ENCODE measurements around the gene CUL5. TPM values are rescaled to one million over a fixed set of nuclear protein-coding genes. Genes with fewer than 3 reads are reported as not detected.

Gene CUL5
- total and polyA plus RNA-seq, 5 donors = 8.6 to 38.6 (median 37.7) TPM

GRCh38 chr11:107998761-107999160, 9.9 kb upstream of the CUL5 start:
- H3K27me3 ChIP-seq (ENCODE audit: control insufficient read depth, insufficient read depth) = no peaks in the 10 kb centered on the region
- no peaks in the 10 kb centered on the region for H3K4me1 ChIP-seq (ENCODE audit: control insufficient read depth, insufficient read depth, low read length)
- ATAC-seq (no peak), DNase-seq (no peak)
- intact Hi-C loops (cut with DNase I) = no loop called here
- H3K27ac ChIP-seq (ENCODE audit: low read length) = no peak overlapping the region
- no peaks in the 10 kb centered on the region for H3K9me3 ChIP-seq (ENCODE audit: control insufficient read depth, low read length)
- WGBS = 90% methylated on average over 6 of the region's 6 CpGs
- H3K4me3 ChIP-seq (ENCODE audit: low read length) = no peak overlapping the region

DNA sequence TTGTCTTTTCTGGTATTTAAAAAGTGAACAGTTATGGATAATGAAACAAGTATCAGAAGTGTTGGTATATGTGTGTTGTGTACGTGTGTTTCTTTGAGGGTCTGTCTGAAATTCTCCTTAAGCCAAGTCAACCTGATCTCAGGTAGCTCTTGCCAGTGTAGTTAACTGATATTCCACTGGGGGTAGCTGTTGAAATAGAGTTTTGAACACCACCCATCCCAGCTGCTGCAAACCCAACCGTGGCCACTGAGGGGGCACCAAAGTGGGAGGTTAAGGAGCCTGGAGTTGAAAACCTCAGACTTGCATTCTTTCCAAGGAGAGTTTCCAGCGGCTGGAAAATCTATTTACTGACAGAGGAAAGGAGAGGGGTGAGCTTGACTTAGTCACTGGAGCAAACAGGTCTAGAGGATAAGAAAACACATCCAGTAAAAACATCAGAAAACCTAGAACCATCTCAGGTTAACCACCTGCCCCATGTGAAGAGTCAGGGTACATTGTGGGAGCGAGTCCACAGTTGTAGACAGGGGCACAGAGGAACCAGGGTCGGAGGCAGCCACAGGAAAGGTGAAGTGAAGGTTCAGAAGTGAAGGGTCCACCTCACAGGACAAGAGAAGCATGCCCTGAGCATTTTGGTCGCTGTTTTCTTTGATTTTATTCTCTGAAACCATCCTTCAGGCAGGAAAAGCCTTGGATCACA, 8.8 kb upstream of the CUL5 start:
- no peak overlapping the region for H3K4me3 ChIP-seq (ENCODE audit: low read length)
- WGBS = 27% methylated on average over 6 of the region's 6 CpGs
- DNase-seq (no peak), ATAC-seq (peak in 1 of 2 donors; percentile 49)
- H3K27me3 ChIP-seq (ENCODE audit: control insufficient read depth, insufficient read depth) = no peaks in the 10 kb centered on the region
- H3K9me3 ChIP-seq (ENCODE audit: control insufficient read depth, low read length) = no peaks in the 10 kb centered on the region
- no peaks in the 10 kb centered on the region for H3K4me1 ChIP-seq (ENCODE audit: control insufficient read depth, insufficient read depth, low read length)
- intact Hi-C loops (cut with DNase I) = no loop called here
- H3K27ac ChIP-seq (ENCODE audit: low read length) = no peak overlapping the region

DNA sequence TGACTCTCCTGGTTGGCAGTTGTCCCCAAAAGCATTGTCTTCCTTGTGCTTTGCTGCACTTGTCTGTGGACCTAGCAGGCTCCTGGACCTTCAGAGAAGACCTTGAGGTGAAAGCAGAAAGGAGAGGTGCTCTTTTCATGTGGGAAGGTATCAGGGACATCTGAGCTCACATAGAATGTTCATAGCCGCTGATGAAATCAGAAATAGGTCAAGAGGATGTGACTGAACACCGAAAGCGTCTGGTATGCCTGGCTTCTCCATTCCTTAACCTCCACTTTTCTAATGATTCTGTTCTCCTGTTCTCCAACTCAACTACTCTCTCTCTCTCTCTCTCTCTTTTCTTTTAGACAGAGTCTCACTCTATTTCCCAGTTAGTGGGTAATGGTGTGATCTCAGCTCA, 6.2 kb upstream of the CUL5 start:
- intact Hi-C loops (cut with DNase I) = no loop called here
- Histone ChIP-seq H3K9me3 (ENCODE audit: control insufficient read depth, low read length) (no peaks in the 10 kb centered on the region), H3K4me1 (ENCODE audit: control insufficient read depth, insufficient read depth, low read length) (no peaks in the 10 kb centered on the region), H3K27ac (ENCODE audit: low read length) (no peak overlapping the region), H3K27me3 (ENCODE audit: control insufficient read depth, insufficient read depth) (no peaks in the 10 kb centered on the region), H3K4me3 (ENCODE audit: low read length) (no peak overlapping the region)
- WGBS = 87% methylated on average over 3 of the region's 3 CpGs
- ATAC-seq (no peak), DNase-seq (no peak)

GRCh38 chr11:108003623-108004022, 5.1 kb upstream of the CUL5 start:
- H3K9me3 ChIP-seq (ENCODE audit: control insufficient read depth, low read length) = no peaks in the 10 kb centered on the region
- no peaks in the 10 kb centered on the region for H3K4me1 ChIP-seq (ENCODE audit: control insufficient read depth, insufficient read depth, low read length)

GRCh38 chr11:108007819-108008218, 879 bp upstream of the CUL5 start:
- Histone ChIP-seq H3K27me3 (ENCODE audit: control insufficient read depth, insufficient read depth) (no peaks in the 10 kb centered on the region), H3K4me1 (ENCODE audit: control insufficient read depth, insufficient read depth, low read length) (no peaks in the 10 kb centered on the region), H3K4me3 (ENCODE audit: low read length) (no peak overlapping the region), H3K9me3 (ENCODE audit: control insufficient read depth, low read length) (no peaks in the 10 kb centered on the region), H3K27ac (ENCODE audit: low read length) (no peak overlapping the region)
- ATAC-seq (no peak), DNase-seq (peak in 1 of 3 donors; percentile 41)
- 95% methylated on average over 18 of the region's 18 CpGs for WGBS
- intact Hi-C loops (cut with DNase I) = loop anchor here in 2 of 4 donors (5.0 kb wide), 1 partner anchor 214 kb away; the partner anchor contains the start of genes ATM (in 2 of the 2) and NPAT (in 2 of the 2)

More at GRCh38 chr11:108003623-108004022, 5.1 kb upstream of the CUL5 start:
- WGBS = 85% methylated on average over 5 of the region's 5 CpGs
- Histone ChIP-seq H3K4me3 (ENCODE audit: low read length) (no peak overlapping the region), H3K27ac (ENCODE audit: low read length) (no peak overlapping the region), H3K27me3 (ENCODE audit: control insufficient read depth, insufficient read depth) (no peaks in the 10 kb centered on the region)
- ATAC-seq (no peak), DNase-seq (no peak)
- intact Hi-C loops (cut with DNase I) = no loop called here

DNA sequence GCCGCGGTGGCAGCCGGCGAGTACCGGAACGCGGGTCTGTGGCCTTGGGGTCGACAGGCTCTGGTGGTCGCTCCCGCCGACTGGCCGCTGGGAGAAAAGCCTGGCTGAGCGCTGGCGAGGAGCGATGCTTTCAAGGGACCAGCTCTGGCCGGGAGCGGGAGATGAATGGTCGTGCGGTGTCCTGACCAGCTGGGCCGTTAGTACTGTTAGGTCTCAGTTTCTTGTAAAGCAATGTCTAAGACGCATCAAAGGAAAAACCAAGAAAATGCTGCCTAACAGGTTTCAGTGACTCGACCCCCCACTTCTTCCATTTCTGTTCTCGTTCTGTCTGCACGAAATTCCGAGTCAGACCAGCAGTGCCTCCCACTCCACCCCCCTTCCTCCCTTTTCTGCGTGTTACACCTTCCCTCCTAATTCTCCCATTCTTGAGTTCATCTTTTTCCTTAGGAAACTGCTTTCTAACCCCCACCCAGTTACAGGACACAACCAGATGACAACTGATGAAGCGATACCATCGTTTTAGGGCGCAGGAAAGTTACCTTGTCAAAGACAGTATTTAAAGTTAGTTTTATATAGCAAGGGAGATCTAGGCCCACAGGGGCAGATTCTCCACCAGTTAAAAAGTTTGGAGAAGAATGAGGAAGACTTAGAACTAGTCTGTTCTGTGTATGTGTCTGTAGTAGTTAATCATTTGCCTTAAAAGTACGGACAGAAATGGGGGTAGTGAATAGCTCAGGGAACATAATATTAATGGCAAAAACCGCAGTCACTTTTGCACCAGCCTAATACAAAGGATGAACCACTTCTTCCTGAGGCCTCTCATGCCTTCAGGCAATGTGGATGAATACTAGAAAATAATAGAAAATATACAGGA, 1.0 kb downstream of the CUL5 start:
- ATAC-seq = peak; percentile 11 to 24
- 2% methylated on average over 31 of the region's 31 CpGs for WGBS
- Histone ChIP-seq H3K27me3 (ENCODE audit: control insufficient read depth, insufficient read depth) (no peaks in the 10 kb centered on the region), H3K4me1 (ENCODE audit: control insufficient read depth, insufficient read depth, low read length) (no peaks in the 10 kb centered on the region), H3K27ac (ENCODE audit: low read length) (peak overlapping the region; percentile 95), H3K9me3 (ENCODE audit: control insufficient read depth, low read length) (no peaks in the 10 kb centered on the region), H3K4me3 (ENCODE audit: low read length) (peak overlapping the region; percentile 91)
- DNase-seq = no peak
- intact Hi-C loops (cut with DNase I) = loop anchor here in 2 of 4 donors (5.0 kb wide), 1 partner anchor 213 kb away; the partner anchor contains the start of genes ATM (in 2 of the 2) and NPAT (in 2 of the 2)

DNA sequence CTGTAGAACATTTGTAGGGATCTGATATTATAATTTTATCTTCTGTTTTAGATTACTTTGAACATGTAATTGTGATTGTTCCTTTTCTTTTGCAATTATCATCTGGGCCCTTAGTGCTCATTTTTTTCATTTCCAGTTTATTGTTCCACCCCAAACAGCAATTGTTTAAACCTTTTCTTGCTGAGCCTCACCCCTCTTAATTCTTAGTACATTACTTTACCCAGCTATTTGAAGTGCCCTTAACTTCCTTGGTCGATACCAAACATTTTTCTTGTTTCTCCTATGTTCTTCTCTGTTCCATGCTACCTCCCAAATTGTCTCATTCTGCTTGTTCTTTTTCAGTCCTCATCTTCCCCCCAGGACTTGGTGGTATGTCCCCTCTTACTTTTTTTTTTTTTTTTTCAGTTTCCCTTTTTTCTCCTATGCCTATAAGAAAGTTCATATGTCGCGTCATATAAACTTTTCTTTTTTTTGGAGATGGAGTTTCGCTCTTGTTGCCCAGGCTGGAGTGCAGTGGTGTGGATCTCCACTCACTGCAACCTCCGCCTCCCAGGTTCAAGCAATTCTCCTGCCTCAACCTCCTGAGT, 3.5 kb downstream of the CUL5 start:
- intact Hi-C loops (cut with DNase I) = no loop called here
- ATAC-seq = no peak

GRCh38 chr11:108016647-108017046, 7.9 kb downstream of the CUL5 start:
- intact Hi-C loops (cut with DNase I) = no loop called here
- H3K27me3 ChIP-seq (ENCODE audit: control insufficient read depth, insufficient read depth) = no peaks in the 10 kb centered on the region
- no peak for ATAC-seq
- no peak overlapping the region for H3K4me3 ChIP-seq (ENCODE audit: low read length)
- H3K27ac ChIP-seq (ENCODE audit: low read length) = no peak overlapping the region
- peaks cover 3% of the 10 kb centered on the region for H3K4me1 ChIP-seq (ENCODE audit: control insufficient read depth, insufficient read depth, low read length)
- no peaks in the 10 kb centered on the region for H3K9me3 ChIP-seq (ENCODE audit: control insufficient read depth, low read length)
- DNase-seq = no peak

More for the DNA sequence above, 3.5 kb downstream of the CUL5 start:
- H3K4me1 ChIP-seq (ENCODE audit: control insufficient read depth, insufficient read depth, low read length) = peaks cover 3% of the 10 kb centered on the region
- H3K27me3 ChIP-seq (ENCODE audit: control insufficient read depth, insufficient read depth) = no peaks in the 10 kb centered on the region
- no peaks in the 10 kb centered on the region for H3K9me3 ChIP-seq (ENCODE audit: control insufficient read depth, low read length)
- H3K27ac ChIP-seq (ENCODE audit: low read length) = no peak overlapping the region
- no peak overlapping the region for H3K4me3 ChIP-seq (ENCODE audit: low read length)
- 96% methylated on average over 5 of the region's 5 CpGs for WGBS
- no peak for DNase-seq

GRCh38 chr11:108018708-108019107, 10.0 kb downstream of the CUL5 start:
- WGBS = 94% methylated on average over 2 of the region's 2 CpGs
- Histone ChIP-seq H3K4me3 (ENCODE audit: low read length) (no peak overlapping the region), H3K4me1 (ENCODE audit: control insufficient read depth, insufficient read depth, low read length) (peaks cover 3% of the 10 kb centered on the region), H3K9me3 (ENCODE audit: control insufficient read depth, low read length) (no peaks in the 10 kb centered on the region), H3K27me3 (ENCODE audit: control insufficient read depth, insufficient read depth) (no peaks in the 10 kb centered on the region), H3K27ac (ENCODE audit: low read length) (no peak overlapping the region)
- ATAC-seq (no peak), DNase-seq (no peak)
- intact Hi-C loops (cut with DNase I) = no loop called here

GRCh38 chr11:108019870-108020540, 11.3 kb downstream of the CUL5 start:
- Histone ChIP-seq H3K4me1 (ENCODE audit: control insufficient read depth, insufficient read depth, low read length) (peaks cover 3% of the 10 kb centered on the region), H3K27ac (ENCODE audit: low read length) (no peak overlapping the region), H3K4me3 (ENCODE audit: low read length) (no peak overlapping the region), H3K27me3 (ENCODE audit: control insufficient read depth, insufficient read depth) (no peaks in the 10 kb centered on the region), H3K9me3 (ENCODE audit: control insufficient read depth, low read length) (no peaks in the 10 kb centered on the region)
- intact Hi-C loops (cut with DNase I) = loop anchor here in 1 of 4 donors (2.0 kb wide), 1 partner anchor 21 kb away; no protein-coding TSS in a partner anchor
- DNase-seq (peak in 1 of 3 donors; percentile 54), ATAC-seq (peak; percentile 28 to 55)
- WGBS = 51% methylated on average over 4 of the region's 4 CpGs

All from right cardiac atrium (tissue), 5 donors.